ENCODE results near the gene RAB5B.

- TF ChIP-seq, protein P1, sequence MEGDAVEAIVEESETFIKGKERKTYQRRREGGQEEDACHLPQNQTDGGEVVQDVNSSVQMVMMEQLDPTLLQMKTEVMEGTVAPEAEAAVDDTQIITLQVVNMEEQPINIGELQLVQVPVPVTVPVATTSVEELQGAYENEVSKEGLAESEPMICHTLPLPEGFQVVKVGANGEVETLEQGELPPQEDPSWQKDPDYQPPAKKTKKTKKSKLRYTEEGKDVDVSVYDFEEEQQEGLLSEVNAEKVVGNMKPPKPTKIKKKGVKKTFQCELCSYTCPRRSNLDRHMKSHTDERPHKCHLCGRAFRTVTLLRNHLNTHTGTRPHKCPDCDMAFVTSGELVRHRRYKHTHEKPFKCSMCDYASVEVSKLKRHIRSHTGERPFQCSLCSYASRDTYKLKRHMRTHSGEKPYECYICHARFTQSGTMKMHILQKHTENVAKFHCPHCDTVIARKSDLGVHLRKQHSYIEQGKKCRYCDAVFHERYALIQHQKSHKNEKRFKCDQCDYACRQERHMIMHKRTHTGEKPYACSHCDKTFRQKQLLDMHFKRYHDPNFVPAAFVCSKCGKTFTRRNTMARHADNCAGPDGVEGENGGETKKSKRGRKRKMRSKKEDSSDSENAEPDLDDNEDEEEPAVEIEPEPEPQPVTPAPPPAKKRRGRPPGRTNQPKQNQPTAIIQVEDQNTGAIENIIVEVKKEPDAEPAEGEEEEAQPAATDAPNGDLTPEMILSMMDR (IDR thresholded peaks at IDR 0.05), result no peak
- TF ChIP-seq POLR2A (IDR thresholded peaks at IDR 0.05), result no peak
These were observed 47.8 kb upstream of the RAB5B start for GRCh38 chr12:55925870-55926737.

Measured in testis (tissue), 2 donors.